Measurements from ENCODE around the gene MOK. TPM values are rescaled to one million over a fixed set of nuclear protein-coding genes. Genes with fewer than 3 reads are reported as not detected.

Gene MOK
- total RNA-seq, 1 experiment from 2014 or later, result 2.8 TPM

DNA sequence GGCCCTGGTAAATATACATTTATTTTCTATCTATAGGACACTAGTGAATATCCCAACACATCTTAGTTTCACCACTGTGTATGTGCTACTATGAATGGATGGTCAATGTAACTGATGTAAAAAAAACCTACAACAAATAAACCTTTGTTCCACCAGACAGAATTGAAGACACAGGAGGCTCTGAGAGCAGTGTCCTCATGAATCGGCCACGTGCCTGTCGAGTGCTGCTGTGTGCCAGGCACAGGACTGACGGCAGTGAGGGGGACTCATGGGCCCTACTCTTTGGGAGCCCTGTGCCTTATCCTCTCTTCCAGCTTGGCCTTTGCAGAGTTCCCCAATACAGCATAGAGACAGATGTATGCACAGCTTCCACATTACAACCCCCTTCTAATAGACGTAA, 39.5 kb upstream of the MOK start:
- no peaks in the 10 kb centered on the region for H3K4me1 ChIP-seq (ENCODE audit: insufficient read depth, low read length)
- no peak overlapping the region for H4K5ac ChIP-seq (ENCODE audit: insufficient read length, low read depth, low read length)
- H3K79me2 ChIP-seq (ENCODE audit: insufficient read depth, low read length), result no peaks in the 10 kb centered on the region
- Mint-ChIP-seq H3K27me3 (ENCODE audit: low read depth) (no peaks in the 10 kb centered on the region), H3K9me3 (no peaks in the 10 kb centered on the region), H3K4me1 (no peaks in the 10 kb centered on the region), H3K4me3 (no peak overlapping the region), H3K27ac (peak overlapping the region in 1 of 3 experiments; percentile 34; a peak in 1 of 7 replicates), H3K36me3 (ENCODE audit: insufficient read depth in 1 of 3, low read depth in 3 of 3) (peaks cover 18 to 57% (median 41%) of the 10 kb centered on the region in 3 experiments; a peak in 6 of 7 replicates)
- H4K91ac ChIP-seq (ENCODE audit: insufficient read length, low read depth, low read length), result no peak overlapping the region
- H3K23ac ChIP-seq (ENCODE audit: insufficient read length, low read depth, low read length), result no peak overlapping the region
- no peak overlapping the region for H2AK5ac ChIP-seq (ENCODE audit: insufficient read length, low read length)
- no peaks in the 10 kb centered on the region for H3K79me1 ChIP-seq (ENCODE audit: insufficient read depth, low read depth, low read length, poor library complexity, severe bottlenecking)
- no peak overlapping the region for H3K14ac ChIP-seq (ENCODE audit: insufficient read depth, low read length)
- H3K27me3 ChIP-seq (ENCODE audit: insufficient read depth, low read length), result no peaks in the 10 kb centered on the region
- TF ChIP-seq, protein P1, sequence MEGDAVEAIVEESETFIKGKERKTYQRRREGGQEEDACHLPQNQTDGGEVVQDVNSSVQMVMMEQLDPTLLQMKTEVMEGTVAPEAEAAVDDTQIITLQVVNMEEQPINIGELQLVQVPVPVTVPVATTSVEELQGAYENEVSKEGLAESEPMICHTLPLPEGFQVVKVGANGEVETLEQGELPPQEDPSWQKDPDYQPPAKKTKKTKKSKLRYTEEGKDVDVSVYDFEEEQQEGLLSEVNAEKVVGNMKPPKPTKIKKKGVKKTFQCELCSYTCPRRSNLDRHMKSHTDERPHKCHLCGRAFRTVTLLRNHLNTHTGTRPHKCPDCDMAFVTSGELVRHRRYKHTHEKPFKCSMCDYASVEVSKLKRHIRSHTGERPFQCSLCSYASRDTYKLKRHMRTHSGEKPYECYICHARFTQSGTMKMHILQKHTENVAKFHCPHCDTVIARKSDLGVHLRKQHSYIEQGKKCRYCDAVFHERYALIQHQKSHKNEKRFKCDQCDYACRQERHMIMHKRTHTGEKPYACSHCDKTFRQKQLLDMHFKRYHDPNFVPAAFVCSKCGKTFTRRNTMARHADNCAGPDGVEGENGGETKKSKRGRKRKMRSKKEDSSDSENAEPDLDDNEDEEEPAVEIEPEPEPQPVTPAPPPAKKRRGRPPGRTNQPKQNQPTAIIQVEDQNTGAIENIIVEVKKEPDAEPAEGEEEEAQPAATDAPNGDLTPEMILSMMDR (conservative IDR thresholded peaks at IDR 0.05), result no peak
- no peak overlapping the region for H2BK20ac ChIP-seq (ENCODE audit: low read depth, low read length, poor library complexity, severe bottlenecking)
- no peaks in the 10 kb centered on the region for H3K23me2 ChIP-seq (ENCODE audit: insufficient read length, low read depth, low read length, poor library complexity, severe bottlenecking)
- no peak overlapping the region for H3K27ac ChIP-seq (ENCODE audit: insufficient read length, low read depth, low read length)
- H3K9me3 ChIP-seq (ENCODE audit: control insufficient read depth, low read depth, low read length), result no peaks in the 10 kb centered on the region
- H3K18ac ChIP-seq (ENCODE audit: insufficient read length, low read depth, low read length), result no peak overlapping the region
- H3K56ac ChIP-seq (ENCODE audit: insufficient read length, low read depth, low read length), result no peak overlapping the region
- H3T11ph ChIP-seq (ENCODE audit: low read length), result no peak overlapping the region
- no peak overlapping the region for H2BK12ac ChIP-seq (ENCODE audit: insufficient read length, low read depth, low read length)
- H2BK120ac ChIP-seq (ENCODE audit: low read depth, low read length, poor library complexity, severe bottlenecking), result no peak overlapping the region
- H3K4me2 ChIP-seq (ENCODE audit: insufficient read depth, insufficient read length, low read length), result no peak overlapping the region
- H2BK5ac ChIP-seq (ENCODE audit: insufficient read length, low read length), result no peak overlapping the region
- no peak for DNase-seq
- no peak overlapping the region for H3K9ac ChIP-seq (ENCODE audit: extremely low read depth, insufficient read length, low read length)
- H4K20me1 ChIP-seq (ENCODE audit: control insufficient read depth, insufficient read depth, insufficient read length), result no peaks in the 10 kb centered on the region
- H3K4ac ChIP-seq (ENCODE audit: low read depth, low read length), result no peak overlapping the region
- no CpG with 5 or more reads among the region's 5 CpGs for WGBS (ENCODE audit: extremely low coverage, insufficient read length, low lambda C conversion rate)
- H4K8ac ChIP-seq (replicated peaks; ENCODE audit: insufficient read length, low read depth, low read length), result no peak overlapping the region
- no peak overlapping the region for H2AFZ ChIP-seq (ENCODE audit: low read length)
- H2BK15ac ChIP-seq (ENCODE audit: low read depth, low read length), result no peak overlapping the region

Data from H9 (cell line).